Activated naive CD4-positive, alpha-beta T cell treated with anti-CD3 and anti-CD28 coated beads for 36 hours (primary cell): ENCODE measurements around the gene NOX4. TPM values are rescaled to one million over a fixed set of nuclear protein-coding genes. Genes with fewer than 3 reads are reported as not detected.

Experiments used
- CTCF ChIA-PET: fragments of 350-600 bp; sonication (Branson Sonifier 250); formaldehyde crosslinking; loops from one replicate; lab custom pipeline; 2021; ENCODE audit warnings: antibody characterized with exemption; lab: Charles Lee
- DNase-seq: peaks from one replicate; pipeline ENCODE4 v3.0.0-alpha.2; 2020
- H3K27ac Mint-ChIP-seq: one replicate; pipeline ENCODE4 v1.8.0; 2021; ENCODE audit warnings: mild to moderate bottlenecking, mixed read lengths
- H3K27me3 Mint-ChIP-seq: one replicate; pipeline ENCODE4 v1.8.0; 2021; ENCODE audit warnings: low read depth, mixed read lengths
- H3K36me3 Mint-ChIP-seq: one replicate; pipeline ENCODE4 v1.8.0; 2021; ENCODE audit warnings: low read depth, mixed read lengths
- H3K4me1 Mint-ChIP-seq: one replicate; pipeline ENCODE4 v1.8.0; 2021; ENCODE audit warnings: low read depth, mixed read lengths
- H3K4me3 Mint-ChIP-seq: one replicate; pipeline ENCODE4 v1.8.0; 2021; ENCODE audit warnings: mild to moderate bottlenecking, moderate library complexity, mixed read lengths
- H3K9me3 Mint-ChIP-seq: one replicate; pipeline ENCODE4 v1.8.0; 2021; ENCODE audit warnings: mixed read lengths
- intact Hi-C: fragments of 100-400 bp; cut with micrococcal nuclease; formaldehyde crosslinking; loops from one replicate; pipeline ENCODE4 v1.15.1; 2023
- total RNA-seq, 2 experiments: library from RNA; stranded (reverse); gene quantifications; one replicate each; pipeline ENCODE4 v1.2.3, GENCODE V29; 2021

Gene NOX4
- not detected for total RNA-seq

DNA sequence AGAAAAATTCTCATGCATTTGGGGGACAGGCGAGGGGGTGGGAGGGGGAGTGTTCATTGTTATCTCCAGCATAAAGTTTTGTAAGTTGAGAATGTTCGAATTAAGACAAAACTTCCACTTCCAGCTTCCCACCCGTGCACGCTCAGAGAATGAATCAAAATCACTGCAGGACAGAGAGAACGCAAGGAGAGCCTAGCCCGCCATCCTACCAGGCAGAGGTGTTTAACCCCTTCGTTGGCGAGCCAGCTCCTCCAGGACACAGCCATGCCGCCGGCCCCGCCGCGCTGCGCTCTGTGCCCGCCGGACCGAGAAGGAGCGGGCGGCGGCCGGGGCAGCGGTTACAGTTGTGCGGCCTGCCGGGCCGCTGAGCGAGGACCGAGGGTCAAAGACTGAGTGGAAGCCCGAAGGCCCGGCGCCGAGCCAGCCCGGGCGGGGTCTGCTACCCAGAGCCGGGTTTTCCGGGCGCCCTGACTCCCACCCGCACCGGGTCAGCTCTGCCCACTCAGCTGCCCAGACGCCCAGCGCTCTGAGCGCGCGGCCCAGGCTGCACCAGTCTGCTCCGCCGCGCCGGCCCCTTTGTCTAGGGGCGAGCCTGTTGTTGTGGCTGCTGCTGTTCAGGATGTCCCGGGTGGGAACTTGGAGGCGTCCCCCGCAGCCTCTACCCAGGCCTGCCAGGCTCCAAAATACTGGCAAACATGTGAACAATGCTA is at the start of gene NOX4:
Gene NOX4 (minus strand): TSS at position 395 of the 710 bp plus-strand sequence. CDS start 129 bp downstream, at position 266.
- H3K27me3 Mint-ChIP-seq: peaks cover 30% of the 10 kb centered on the region
- CTCF ChIA-PET: no interaction called here

DNA sequence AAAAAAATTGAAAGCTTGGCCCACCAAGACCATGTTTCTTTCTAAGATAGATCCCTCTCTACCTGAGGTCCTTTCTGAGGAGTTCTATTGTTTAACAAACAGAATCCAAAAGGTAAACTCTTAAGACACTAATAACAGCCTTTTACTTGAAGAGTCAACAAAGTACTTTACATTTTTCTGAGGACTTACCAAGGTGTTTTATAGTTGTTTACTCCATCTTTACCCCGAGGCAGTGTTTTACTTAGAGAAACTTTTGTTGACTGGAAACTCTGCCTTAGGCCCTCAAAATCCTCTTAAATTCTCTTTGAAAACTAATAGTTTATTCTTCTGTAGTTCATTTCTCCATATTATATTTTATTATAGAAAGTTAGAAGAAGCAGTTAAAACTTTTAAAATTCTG is 49.7 kb upstream of the NOX4 start:
- CTCF ChIA-PET: no interaction called here
- Mint-ChIP-seq H3K4me1 (no peaks in the 10 kb centered on the region), H3K27ac (no peak overlapping the region), H3K27me3 (no peaks in the 10 kb centered on the region), H3K36me3 (no peaks in the 10 kb centered on the region), H3K4me3 (no peak overlapping the region), H3K9me3 (peaks cover 2% of the 10 kb centered on the region)
- no peak for DNase-seq
- intact Hi-C loops: no loop called here

More for the DNA sequence above, at the start of gene NOX4:
- intact Hi-C loops: no loop called here
- Mint-ChIP-seq H3K27ac (no peak within 1 kb of the TSS), H3K4me3 (no peak within 1 kb of the TSS), H3K36me3 (no peaks in the 10 kb centered on the region), H3K4me1 (peaks cover 5% of the 10 kb centered on the region), H3K9me3 (no peaks in the 10 kb centered on the region)
- DNase-seq: no peak

DNA sequence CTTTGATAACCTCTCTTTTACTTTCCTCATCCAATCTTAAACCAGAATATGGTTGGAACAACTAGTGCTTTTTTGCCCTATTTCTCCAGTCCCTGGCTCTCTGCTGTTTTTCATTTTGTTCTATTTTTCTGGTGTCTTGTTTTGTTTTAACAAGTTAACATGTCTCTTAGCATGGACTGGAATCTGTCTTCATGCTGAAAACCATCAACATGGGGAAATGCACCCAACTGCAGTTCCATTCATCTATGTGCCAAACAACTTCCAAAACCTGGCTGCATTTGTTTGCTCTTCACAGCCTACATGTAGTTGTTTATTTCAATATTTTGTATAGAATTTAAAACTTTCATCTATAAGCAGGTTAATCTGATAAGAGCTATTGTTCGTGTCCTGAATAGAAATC is 46.8 kb upstream of the NOX4 start:
- no peak for DNase-seq
- no peak overlapping the region for H3K27ac Mint-ChIP-seq
- intact Hi-C loops: no loop called here
- CTCF ChIA-PET: no interaction called here
- H3K9me3 Mint-ChIP-seq: peaks cover 2% of the 10 kb centered on the region
- no peaks in the 10 kb centered on the region for H3K36me3 Mint-ChIP-seq
- H3K4me1 Mint-ChIP-seq: no peaks in the 10 kb centered on the region
- H3K27me3 Mint-ChIP-seq: no peaks in the 10 kb centered on the region
- H3K4me3 Mint-ChIP-seq: no peak overlapping the region

DNA sequence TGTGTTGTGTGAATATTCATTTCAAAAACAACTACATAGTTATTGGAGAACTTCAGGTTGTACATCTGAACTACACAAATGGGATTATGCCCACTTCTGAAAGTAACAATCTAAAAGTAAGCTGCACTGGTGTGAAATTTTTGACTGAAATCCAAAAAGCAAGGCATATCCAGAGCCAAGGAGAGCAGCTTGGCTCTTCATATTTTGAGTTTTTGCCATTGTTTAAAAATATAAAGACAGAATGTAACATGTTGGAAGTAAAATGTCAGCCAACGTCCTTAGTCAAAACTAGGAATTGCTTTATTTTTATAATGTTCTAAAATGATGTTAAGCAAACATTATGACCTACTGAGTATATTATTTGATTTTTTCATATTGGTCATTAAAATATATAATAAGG is 45.8 kb upstream of the NOX4 start:
- Mint-ChIP-seq H3K27me3 (no peaks in the 10 kb centered on the region), H3K4me3 (no peak overlapping the region), H3K36me3 (no peaks in the 10 kb centered on the region), H3K9me3 (peaks cover 2% of the 10 kb centered on the region), H3K4me1 (no peaks in the 10 kb centered on the region), H3K27ac (no peak overlapping the region)
- no peak for DNase-seq
- intact Hi-C loops: no loop called here
- CTCF ChIA-PET: no interaction called here

DNA sequence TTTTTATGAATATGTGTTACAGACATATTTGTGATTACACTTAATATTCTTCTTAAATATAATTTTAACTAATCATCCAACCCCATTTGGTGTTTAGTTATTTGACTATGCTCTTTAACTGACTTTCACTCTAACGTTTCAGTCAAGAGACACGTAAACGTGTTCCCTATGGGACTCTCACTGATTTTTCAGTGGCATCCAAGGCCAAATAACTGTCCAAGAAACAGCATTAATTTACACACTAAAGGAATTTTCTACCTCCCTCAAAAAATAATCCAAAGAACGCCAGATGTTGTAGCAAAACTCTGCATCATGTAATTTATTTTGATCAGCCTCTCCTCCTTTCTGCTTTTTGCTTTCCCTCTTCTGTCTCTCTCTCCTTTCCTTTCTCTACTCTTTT is 44.0 kb upstream of the NOX4 start:
- CTCF ChIA-PET: no interaction called here

DNA sequence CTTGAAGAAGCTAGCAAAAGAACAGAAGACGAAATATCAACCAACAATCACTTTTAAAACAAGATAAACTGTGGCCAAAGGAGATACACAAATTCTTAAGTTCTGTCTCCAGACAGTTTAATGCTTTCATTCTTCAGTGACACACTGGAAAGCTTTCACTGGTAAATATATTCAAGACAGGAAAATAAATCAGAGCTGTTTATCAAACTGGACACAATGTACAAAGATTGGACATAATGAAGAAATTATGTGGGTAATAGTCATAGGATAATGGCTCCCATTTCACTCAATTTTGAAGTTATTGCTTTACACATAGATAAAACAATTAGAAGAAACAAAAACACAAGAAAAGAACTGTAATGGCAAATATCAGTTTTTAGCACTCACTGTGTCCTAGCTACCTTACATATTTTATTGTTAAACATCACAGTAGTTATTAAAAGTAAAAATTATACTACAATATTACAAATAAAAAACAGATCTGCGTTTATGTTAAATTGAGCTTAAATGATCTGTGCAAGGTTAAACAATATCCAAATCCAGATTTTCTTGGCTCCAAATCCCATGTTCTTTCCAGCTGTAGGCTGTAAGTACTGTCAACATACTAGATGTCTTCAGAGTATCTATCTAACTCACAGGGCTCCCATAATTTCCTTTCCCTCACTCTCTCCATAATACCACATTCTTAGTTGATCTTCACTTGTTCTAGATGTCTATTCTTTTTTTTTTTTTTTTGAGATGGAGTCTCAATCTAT is 38.6 kb upstream of the NOX4 start:
- Mint-ChIP-seq H3K27me3 (no peaks in the 10 kb centered on the region), H3K9me3 (peaks cover 1% of the 10 kb centered on the region), H3K4me1 (no peaks in the 10 kb centered on the region), H3K36me3 (no peaks in the 10 kb centered on the region), H3K4me3 (no peak overlapping the region), H3K27ac (no peak overlapping the region)
- CTCF ChIA-PET: no interaction called here
- intact Hi-C loops: no loop called here
- no peak for DNase-seq

More for the DNA sequence above, 44.0 kb upstream of the NOX4 start:
- intact Hi-C loops: no loop called here
- H3K27ac Mint-ChIP-seq: no peak overlapping the region
- no peak for DNase-seq
- no peak overlapping the region for H3K4me3 Mint-ChIP-seq
- no peaks in the 10 kb centered on the region for H3K4me1 Mint-ChIP-seq
- peaks cover 2% of the 10 kb centered on the region for H3K9me3 Mint-ChIP-seq
- no peaks in the 10 kb centered on the region for H3K36me3 Mint-ChIP-seq
- H3K27me3 Mint-ChIP-seq: no peaks in the 10 kb centered on the region

DNA sequence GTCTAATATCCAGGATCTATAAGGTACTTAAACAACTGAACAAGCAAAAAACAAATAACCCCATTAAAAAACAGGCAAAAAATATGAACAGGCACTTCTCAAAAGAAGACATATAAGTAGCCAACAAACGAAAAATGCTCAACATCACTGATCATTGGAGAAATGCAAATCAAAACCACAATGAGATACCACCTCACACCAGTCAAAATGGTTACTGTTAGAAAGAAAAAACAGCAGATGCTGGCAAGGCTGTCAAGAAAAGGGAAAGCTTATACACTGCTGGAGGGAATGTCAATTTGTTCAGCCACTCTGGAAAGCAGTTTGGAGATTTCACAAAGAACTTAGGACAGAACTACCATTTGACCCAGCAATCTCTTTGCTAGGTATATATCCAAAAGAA is 30.6 kb upstream of the NOX4 start:
- DNase-seq: no peak
- Mint-ChIP-seq H3K4me1 (no peaks in the 10 kb centered on the region), H3K27me3 (no peaks in the 10 kb centered on the region), H3K27ac (no peak overlapping the region), H3K4me3 (no peak overlapping the region), H3K9me3 (peaks cover 5% of the 10 kb centered on the region), H3K36me3 (no peaks in the 10 kb centered on the region)
- CTCF ChIA-PET: no interaction called here
- intact Hi-C loops: no loop called here

DNA sequence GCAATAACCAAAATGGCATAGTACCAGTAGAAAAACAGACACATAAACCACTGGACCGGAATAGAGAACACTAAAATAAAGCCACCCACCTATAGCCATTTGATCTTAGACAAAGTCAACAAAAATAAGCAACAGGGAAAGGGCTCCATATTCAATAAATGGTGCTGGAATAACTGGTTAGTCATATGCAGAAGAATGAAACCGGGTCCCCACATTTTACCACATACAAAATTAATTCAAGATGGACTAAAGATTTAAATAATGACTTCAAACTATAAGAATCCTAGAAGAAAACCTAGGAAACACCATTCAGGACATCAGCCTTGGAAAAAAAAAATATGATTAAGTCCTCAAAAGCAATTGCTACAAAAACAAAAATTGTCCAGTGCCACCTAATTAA is 30.1 kb upstream of the NOX4 start:
- no peaks in the 10 kb centered on the region for H3K27me3 Mint-ChIP-seq
- intact Hi-C loops: no loop called here
- H3K27ac Mint-ChIP-seq: no peak overlapping the region
- DNase-seq: no peak
- CTCF ChIA-PET: no interaction called here
- H3K9me3 Mint-ChIP-seq: peaks cover 5% of the 10 kb centered on the region
- H3K36me3 Mint-ChIP-seq: no peaks in the 10 kb centered on the region
- H3K4me3 Mint-ChIP-seq: no peak overlapping the region
- no peaks in the 10 kb centered on the region for H3K4me1 Mint-ChIP-seq

DNA sequence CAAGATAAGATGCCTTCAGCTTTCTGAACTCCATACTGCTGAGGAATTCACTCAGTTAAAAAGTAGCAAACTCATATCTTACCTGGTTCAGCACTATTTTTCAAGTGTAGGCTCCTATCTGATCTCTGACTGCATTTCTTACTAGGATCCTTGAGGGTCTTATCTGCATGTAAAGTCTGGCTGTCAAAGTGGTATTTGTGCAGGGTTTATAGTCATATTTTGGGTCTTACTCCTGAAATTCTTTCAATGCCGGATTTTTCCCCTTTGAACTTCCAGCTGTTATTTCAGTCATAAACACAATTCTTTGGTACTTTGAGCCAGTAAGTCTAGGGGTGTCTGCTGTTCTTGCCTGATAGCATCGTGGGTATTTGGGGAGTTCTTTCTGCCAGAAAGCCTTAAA is 25.3 kb upstream of the NOX4 start:
- H3K4me3 Mint-ChIP-seq: no peak overlapping the region
- no peaks in the 10 kb centered on the region for H3K36me3 Mint-ChIP-seq
- H3K9me3 Mint-ChIP-seq: peaks cover 6% of the 10 kb centered on the region
- no peaks in the 10 kb centered on the region for H3K27me3 Mint-ChIP-seq
- no peak for DNase-seq
- CTCF ChIA-PET: no interaction called here
- no peak overlapping the region for H3K27ac Mint-ChIP-seq
- no peaks in the 10 kb centered on the region for H3K4me1 Mint-ChIP-seq
- intact Hi-C loops: no loop called here

DNA sequence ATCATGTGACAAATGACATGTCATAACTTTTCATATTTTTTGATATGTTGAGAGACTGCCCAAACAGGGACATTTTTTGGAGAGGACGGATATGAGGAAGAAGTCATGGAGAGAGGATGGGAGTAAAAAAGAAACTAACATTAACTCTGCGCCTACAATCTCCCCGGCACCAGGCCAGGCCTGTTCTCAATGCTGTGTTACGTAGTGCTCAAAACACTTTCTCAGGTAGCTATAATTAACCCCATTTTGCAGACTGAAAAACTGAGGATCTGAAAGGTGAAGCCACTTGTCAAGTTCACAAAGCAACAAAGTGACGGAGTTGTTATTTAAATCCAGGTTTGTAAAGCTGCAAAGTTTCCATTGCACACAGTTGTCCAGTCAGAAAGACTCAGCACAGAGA is 17.4 kb upstream of the NOX4 start:
- Mint-ChIP-seq H3K4me1 (no peaks in the 10 kb centered on the region), H3K27ac (no peak overlapping the region), H3K9me3 (no peaks in the 10 kb centered on the region), H3K4me3 (no peak overlapping the region), H3K27me3 (peaks cover 2% of the 10 kb centered on the region), H3K36me3 (no peaks in the 10 kb centered on the region)
- intact Hi-C loops: no loop called here
- DNase-seq: no peak
- CTCF ChIA-PET: no interaction called here

DNA sequence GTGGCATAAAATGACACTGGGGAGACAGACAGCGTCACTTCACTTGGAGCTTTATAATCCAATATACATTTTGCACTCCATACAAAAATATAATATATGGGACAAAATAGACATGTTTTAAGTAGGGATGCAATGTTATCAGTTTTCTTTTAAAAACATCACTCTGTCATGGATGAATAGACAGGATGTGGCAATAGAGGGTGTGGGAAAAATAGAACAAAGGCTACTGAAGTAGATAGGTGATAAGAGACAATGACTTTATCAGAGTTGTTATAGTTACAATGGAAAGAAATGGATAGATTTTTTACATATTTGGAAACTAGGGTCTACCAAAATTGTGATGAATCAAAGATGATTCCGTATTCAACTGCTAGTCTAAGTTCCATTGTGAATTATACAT is 13.1 kb upstream of the NOX4 start:
- Mint-ChIP-seq H3K4me3 (no peak overlapping the region), H3K4me1 (no peaks in the 10 kb centered on the region), H3K9me3 (no peaks in the 10 kb centered on the region), H3K27me3 (peaks cover 2% of the 10 kb centered on the region), H3K36me3 (no peaks in the 10 kb centered on the region), H3K27ac (no peak overlapping the region)
- intact Hi-C loops: no loop called here
- DNase-seq: no peak
- CTCF ChIA-PET: no interaction called here

DNA sequence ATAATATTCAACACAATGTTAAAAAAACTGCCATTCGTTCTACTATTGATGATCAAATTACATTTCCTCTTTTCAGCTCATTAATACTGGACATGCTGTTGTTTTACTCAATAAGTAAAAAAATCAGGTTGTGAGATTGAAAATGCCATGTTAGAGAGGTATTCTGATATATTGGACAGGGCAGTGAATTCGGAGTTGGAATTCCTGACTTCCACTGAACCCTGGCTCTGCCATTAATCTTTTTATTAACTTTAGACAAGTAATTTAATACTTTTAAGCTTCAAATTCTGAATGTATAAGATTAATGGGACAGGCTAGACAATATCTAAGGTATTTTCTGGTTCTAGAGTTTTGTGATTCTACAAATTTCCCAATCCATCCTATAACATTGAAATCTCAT is 12.2 kb upstream of the NOX4 start:
- intact Hi-C loops: no loop called here
- no peaks in the 10 kb centered on the region for H3K9me3 Mint-ChIP-seq
- CTCF ChIA-PET: no interaction called here

DNA sequence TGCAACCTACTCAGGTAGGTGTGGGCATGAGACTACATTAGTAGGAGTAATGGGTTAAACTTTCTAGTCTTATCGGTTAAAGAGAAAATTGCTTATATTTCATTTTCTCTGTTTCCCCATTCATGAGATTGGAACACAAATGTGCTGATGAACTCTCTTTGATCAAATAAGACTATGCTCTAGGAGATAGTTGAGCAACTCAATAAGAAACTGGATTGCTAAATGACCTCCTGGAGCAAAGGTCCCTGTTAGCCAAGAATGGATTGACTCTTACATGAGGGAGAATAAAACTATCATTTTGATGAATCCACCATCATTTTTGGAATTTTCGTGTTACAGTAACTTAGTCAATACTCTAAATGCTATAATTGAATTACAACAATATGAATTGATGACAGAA is 11.1 kb upstream of the NOX4 start:
- H3K4me3 Mint-ChIP-seq: no peak overlapping the region
- no peaks in the 10 kb centered on the region for H3K9me3 Mint-ChIP-seq
- peaks cover 2% of the 10 kb centered on the region for H3K27me3 Mint-ChIP-seq

More for the DNA sequence above, 12.2 kb upstream of the NOX4 start:
- DNase-seq: no peak
- H3K36me3 Mint-ChIP-seq: no peaks in the 10 kb centered on the region
- no peaks in the 10 kb centered on the region for H3K4me1 Mint-ChIP-seq
- peaks cover 2% of the 10 kb centered on the region for H3K27me3 Mint-ChIP-seq
- no peak overlapping the region for H3K4me3 Mint-ChIP-seq
- H3K27ac Mint-ChIP-seq: no peak overlapping the region

More for the DNA sequence above, 11.1 kb upstream of the NOX4 start:
- Mint-ChIP-seq H3K27ac (no peak overlapping the region), H3K36me3 (no peaks in the 10 kb centered on the region), H3K4me1 (no peaks in the 10 kb centered on the region)
- intact Hi-C loops: no loop called here
- no peak for DNase-seq
- CTCF ChIA-PET: no interaction called here
